ENCODE results near the gene PLEKHG5. TPM values are rescaled to one million over a fixed set of nuclear protein-coding genes. Genes with fewer than 3 reads are reported as not detected.
"Not testable (repeated sequence)": the region's sequence is repeated elsewhere in the genome, so short reads cannot be mapped to it uniquely, and the experiment has no call there.

The PLEKHG5 gene
- total and polyA plus RNA-seq, 9 donors = 7.6 to 14.5 (median 12.1) TPM

- DNase-seq; H3K36me3 ChIP-seq (ENCODE audit: control insufficient read depth, insufficient read depth, low read length); H3K4me3 ChIP-seq (ENCODE audit: low read length); H3K4me1 ChIP-seq (ENCODE audit: control insufficient read depth, insufficient read depth, low read length); H3K9me3 ChIP-seq (replicated peaks; ENCODE audit: control insufficient read depth, low read depth, low read length); H3K27ac ChIP-seq (ENCODE audit: low read length): not testable (repeated sequence)
- H3K27me3 ChIP-seq (ENCODE audit: control insufficient read depth, insufficient read depth, low read length) = peaks cover 34% of the 10 kb centered on the region
- 100% methylated on average over 1 of the region's 3 CpGs for WGBS (ENCODE audit: insufficient coverage)
Measured at GRCh38 chr1:6436277-6436676, 55.2 kb downstream of the PLEKHG5 start.

GRCh38 chr1:6435547-6435946 is 55.9 kb downstream of the PLEKHG5 start:
- no peaks in the 10 kb centered on the region for H3K9me3 ChIP-seq (replicated peaks; ENCODE audit: control insufficient read depth, low read depth, low read length)
- H3K4me3 ChIP-seq (ENCODE audit: low read length) = no peak overlapping the region
- H3K27me3 ChIP-seq (ENCODE audit: control insufficient read depth, insufficient read depth, low read length) = peaks cover 33% of the 10 kb centered on the region
- no peak overlapping the region for H3K27ac ChIP-seq (ENCODE audit: low read length)
- no peaks in the 10 kb centered on the region for H3K36me3 ChIP-seq (ENCODE audit: control insufficient read depth, insufficient read depth, low read length)
- no peak for DNase-seq
- 100% methylated on average over 1 of the region's 3 CpGs for WGBS (ENCODE audit: insufficient coverage)
- no peaks in the 10 kb centered on the region for H3K4me1 ChIP-seq (ENCODE audit: control insufficient read depth, insufficient read depth, low read length)

GRCh38 chr1:6435129-6435528 is 56.3 kb downstream of the PLEKHG5 start:
- WGBS (ENCODE audit: insufficient coverage) = 65% methylated on average over 5 of the region's 15 CpGs
- no peak overlapping the region for H3K4me3 ChIP-seq (ENCODE audit: low read length)

DNA sequence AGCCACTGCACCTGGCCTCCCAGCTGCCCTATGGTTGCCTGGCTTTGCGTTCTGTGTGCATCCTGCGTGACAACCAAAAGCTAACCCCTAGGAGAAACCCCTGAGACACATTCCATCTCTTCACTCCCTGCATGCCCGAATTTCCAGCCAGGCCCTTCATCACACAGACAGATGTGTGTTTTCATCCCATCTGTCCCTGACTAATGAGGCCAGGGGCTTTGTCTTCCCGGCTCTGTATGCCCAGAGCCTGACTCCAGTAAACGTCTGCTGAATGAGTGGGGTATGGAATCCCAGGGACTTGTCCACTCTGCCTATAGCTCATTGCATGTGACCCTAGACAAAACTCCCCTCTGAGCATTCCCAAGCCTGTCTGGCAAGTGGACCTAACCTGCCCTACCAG is 57.3 kb downstream of the PLEKHG5 start:
- DNase-seq = no peak
- no peaks in the 10 kb centered on the region for H3K9me3 ChIP-seq (replicated peaks; ENCODE audit: control insufficient read depth, low read depth, low read length)
- H3K4me3 ChIP-seq (ENCODE audit: low read length) = no peak overlapping the region
- H3K27ac ChIP-seq (ENCODE audit: low read length) = no peak overlapping the region
- H3K4me1 ChIP-seq (ENCODE audit: control insufficient read depth, insufficient read depth, low read length) = no peaks in the 10 kb centered on the region
- no peaks in the 10 kb centered on the region for H3K36me3 ChIP-seq (ENCODE audit: control insufficient read depth, insufficient read depth, low read length)
- H3K27me3 ChIP-seq (ENCODE audit: control insufficient read depth, insufficient read depth, low read length) = peaks cover 33% of the 10 kb centered on the region
- WGBS (ENCODE audit: insufficient coverage) = 58% methylated on average over 3 of the region's 5 CpGs

More at GRCh38 chr1:6435129-6435528, 56.3 kb downstream of the PLEKHG5 start:
- no peak overlapping the region for H3K27ac ChIP-seq (ENCODE audit: low read length)
- no peaks in the 10 kb centered on the region for H3K4me1 ChIP-seq (ENCODE audit: control insufficient read depth, insufficient read depth, low read length)
- H3K36me3 ChIP-seq (ENCODE audit: control insufficient read depth, insufficient read depth, low read length) = no peaks in the 10 kb centered on the region
- peaks cover 35% of the 10 kb centered on the region for H3K27me3 ChIP-seq (ENCODE audit: control insufficient read depth, insufficient read depth, low read length)
- DNase-seq = no peak
- no peaks in the 10 kb centered on the region for H3K9me3 ChIP-seq (replicated peaks; ENCODE audit: control insufficient read depth, low read depth, low read length)

DNA sequence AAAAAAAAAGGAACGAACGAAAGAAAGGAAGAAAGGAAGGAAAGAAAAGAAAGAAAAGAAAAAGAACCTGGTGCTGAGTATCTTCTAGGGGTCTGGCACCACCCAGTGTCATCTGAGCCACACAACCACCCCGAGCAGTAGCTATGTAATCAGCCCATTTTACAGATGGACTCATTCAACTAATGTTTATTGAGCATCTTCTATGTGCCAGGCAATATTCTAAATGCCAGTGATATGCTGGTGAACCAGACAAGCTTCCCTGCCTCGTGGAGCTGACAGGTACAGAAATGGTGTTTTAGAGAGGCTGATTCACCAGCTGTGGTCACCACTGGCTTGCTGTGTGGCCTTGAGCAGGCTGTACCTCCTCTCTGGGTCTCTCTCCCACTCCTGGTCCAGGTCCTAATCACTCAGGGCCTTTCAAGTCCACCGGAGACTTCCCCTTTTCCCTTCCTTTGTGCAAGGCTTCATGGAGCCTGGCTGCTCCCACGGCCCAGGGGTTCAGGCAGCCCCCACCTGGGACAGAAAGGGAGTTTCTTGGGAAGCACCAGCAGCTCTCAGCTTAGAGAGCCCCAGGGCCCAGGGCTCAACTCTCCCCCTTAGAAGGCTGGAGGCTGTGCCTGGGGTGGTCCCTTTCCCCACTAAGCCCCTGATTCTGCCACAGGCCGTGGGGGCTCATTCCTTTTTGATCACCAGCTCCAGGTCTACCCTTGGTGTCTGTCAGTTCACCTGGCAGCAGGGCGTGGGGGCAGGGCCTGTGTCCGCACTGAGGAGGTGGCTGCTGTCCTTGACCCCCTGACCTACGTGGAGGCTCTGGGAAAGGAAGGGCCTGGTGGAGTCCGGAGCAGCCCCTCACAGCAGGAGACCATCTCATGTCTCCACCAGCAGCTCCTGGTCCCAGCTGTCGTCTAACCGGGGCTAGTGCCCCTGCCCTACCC is 59.6 kb downstream of the PLEKHG5 start:
- not testable (repeated sequence) for H3K27ac ChIP-seq (ENCODE audit: low read length); H3K36me3 ChIP-seq (ENCODE audit: control insufficient read depth, insufficient read depth, low read length); H3K9me3 ChIP-seq (replicated peaks; ENCODE audit: control insufficient read depth, low read depth, low read length); H3K4me3 ChIP-seq (ENCODE audit: low read length); DNase-seq; H3K4me1 ChIP-seq (ENCODE audit: control insufficient read depth, insufficient read depth, low read length)
- WGBS (ENCODE audit: insufficient coverage) = 42% methylated on average over 8 of the region's 13 CpGs
- H3K27me3 ChIP-seq (ENCODE audit: control insufficient read depth, insufficient read depth, low read length) = peaks cover 32% of the 10 kb centered on the region

DNA sequence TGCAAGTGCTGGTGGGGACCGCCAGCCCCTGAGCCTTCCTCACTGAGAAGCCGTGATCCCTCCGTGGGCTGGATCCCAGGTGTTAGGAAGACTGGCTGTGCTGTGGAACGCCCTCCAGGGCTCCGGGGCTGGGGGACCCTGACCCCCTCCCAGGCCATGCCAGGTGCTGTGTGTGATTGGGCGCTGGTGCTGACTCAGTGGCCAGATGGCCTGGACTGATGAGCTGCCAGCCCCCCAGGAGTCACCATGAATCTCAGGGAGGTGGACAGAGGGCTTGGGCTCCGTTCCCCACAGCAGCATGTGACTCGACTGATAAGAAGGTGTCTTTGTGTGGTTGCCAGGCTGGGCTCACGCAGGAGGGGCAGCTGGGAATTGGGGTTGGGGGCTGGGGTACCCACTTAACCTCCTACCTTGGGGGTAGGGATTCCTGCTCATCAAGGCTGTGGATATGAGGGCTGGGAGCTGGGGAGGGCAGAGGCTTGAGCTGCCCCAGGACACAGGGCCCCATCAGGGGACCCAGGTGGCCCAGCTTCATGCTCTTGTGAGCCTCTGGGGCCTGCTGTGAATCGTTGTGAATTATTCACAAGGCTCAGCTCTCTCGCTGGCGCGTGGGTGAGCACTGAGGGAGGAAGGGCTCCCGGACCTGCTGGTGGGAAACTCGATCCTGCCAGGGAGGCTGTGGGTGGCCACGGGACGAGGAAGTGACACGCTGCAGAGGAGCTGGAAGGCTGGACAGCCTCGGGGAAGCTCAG is 61.6 kb downstream of the PLEKHG5 start:
- DNase-seq; H3K4me3 ChIP-seq (ENCODE audit: low read length): not testable (repeated sequence)
- 20% methylated on average over 13 of the region's 19 CpGs for WGBS (ENCODE audit: insufficient coverage)

DNA sequence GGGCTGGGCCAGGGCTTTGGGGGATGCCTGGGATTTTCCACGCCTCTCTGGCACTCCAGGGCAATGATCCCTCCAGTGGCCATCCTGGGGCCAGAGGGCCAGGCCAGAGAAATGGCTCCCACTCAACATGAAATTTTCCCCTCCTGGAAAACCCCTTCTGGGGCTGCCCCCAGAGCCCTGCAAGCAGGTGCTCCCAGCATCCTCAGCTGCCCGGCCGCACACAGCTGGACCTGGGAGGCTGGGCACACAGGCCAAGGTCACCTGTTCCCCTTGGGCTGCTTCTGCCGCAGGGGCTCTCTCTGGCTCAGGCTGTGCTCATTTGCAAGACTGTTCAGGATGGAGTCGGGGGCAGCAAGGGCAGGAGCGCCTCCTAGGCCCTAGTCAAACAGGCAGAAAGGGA is 63.0 kb downstream of the PLEKHG5 start:
- not testable (repeated sequence) for H3K27ac ChIP-seq (ENCODE audit: low read length); H3K4me3 ChIP-seq (ENCODE audit: low read length); H3K4me1 ChIP-seq (ENCODE audit: control insufficient read depth, insufficient read depth, low read length); DNase-seq; H3K36me3 ChIP-seq (ENCODE audit: control insufficient read depth, insufficient read depth, low read length); H3K9me3 ChIP-seq (replicated peaks; ENCODE audit: control insufficient read depth, low read depth, low read length)
- WGBS (ENCODE audit: insufficient coverage) = 79% methylated on average over 4 of the region's 6 CpGs
- peaks cover 60% of the 10 kb centered on the region for H3K27me3 ChIP-seq (ENCODE audit: control insufficient read depth, insufficient read depth, low read length)

More for the DNA sequence above, 61.6 kb downstream of the PLEKHG5 start:
- not testable (repeated sequence) for H3K27ac ChIP-seq (ENCODE audit: low read length); H3K36me3 ChIP-seq (ENCODE audit: control insufficient read depth, insufficient read depth, low read length); H3K9me3 ChIP-seq (replicated peaks; ENCODE audit: control insufficient read depth, low read depth, low read length); H3K4me1 ChIP-seq (ENCODE audit: control insufficient read depth, insufficient read depth, low read length)
- peaks cover 49% of the 10 kb centered on the region for H3K27me3 ChIP-seq (ENCODE audit: control insufficient read depth, insufficient read depth, low read length)

DNA sequence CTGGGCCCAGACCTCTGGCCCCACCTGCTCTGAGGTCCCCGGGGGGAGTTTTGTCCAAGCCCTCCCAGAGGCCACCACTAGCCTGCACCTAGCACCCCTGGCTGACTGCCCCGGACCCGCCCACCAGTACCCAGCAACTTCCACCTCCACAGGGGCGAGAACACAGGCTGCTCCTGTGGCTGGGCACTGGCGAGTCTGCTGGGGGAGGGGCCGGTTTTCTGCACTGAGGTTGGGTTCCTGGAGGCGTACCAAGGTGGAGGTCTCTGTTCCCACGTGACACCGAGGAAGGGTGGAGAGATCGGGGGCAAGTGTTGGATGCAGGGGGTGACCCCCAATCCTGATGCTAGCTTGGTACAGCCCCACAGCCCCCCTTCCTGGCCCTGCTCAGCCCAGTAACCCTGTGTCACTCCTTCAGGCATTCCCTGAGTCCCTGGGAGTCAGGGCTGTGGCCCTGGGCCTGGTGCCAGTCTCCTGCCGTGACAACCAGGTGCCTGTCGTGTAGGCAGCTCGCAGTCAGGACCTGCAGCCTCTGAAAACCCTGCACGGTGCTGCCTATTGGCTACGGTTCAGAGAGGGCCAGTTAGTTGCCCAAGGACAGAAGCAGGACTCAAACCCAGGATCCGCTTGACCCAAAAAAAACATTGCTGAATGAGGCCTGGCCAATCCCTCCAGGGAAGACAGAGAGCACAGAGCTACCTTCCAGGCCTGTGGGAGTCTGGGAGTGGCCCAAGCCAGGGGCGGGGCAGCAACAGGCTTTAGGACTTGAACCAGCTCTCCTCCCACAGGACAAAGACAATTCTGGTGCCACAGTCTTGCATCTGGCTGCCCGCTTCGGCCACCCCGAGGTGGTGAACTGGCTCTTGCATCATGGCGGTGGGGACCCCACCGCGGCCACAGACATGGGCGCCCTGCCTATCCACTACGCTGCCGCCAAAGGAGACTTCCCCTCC is 63.8 kb downstream of the PLEKHG5 start:
- Histone ChIP-seq H3K4me3 (ENCODE audit: low read length) (no peak overlapping the region), H3K9me3 (replicated peaks; ENCODE audit: control insufficient read depth, low read depth, low read length) (no peaks in the 10 kb centered on the region), H3K4me1 (ENCODE audit: control insufficient read depth, insufficient read depth, low read length) (peaks cover 10% of the 10 kb centered on the region), H3K27me3 (ENCODE audit: control insufficient read depth, insufficient read depth, low read length) (peaks cover 67% of the 10 kb centered on the region), H3K27ac (ENCODE audit: low read length) (no peak overlapping the region), H3K36me3 (ENCODE audit: control insufficient read depth, insufficient read depth, low read length) (no peaks in the 10 kb centered on the region)
- WGBS (ENCODE audit: insufficient coverage) = 78% methylated on average over 16 of the region's 26 CpGs
- no peak for DNase-seq

- Histone ChIP-seq H3K4me3 (ENCODE audit: low read length) (no peak overlapping the region), H3K9me3 (replicated peaks; ENCODE audit: control insufficient read depth, low read depth, low read length) (no peaks in the 10 kb centered on the region), H3K27me3 (ENCODE audit: control insufficient read depth, insufficient read depth, low read length) (peaks cover 73% of the 10 kb centered on the region), H3K36me3 (ENCODE audit: control insufficient read depth, insufficient read depth, low read length) (no peaks in the 10 kb centered on the region), H3K27ac (ENCODE audit: low read length) (no peak overlapping the region), H3K4me1 (ENCODE audit: control insufficient read depth, insufficient read depth, low read length) (peaks cover 10% of the 10 kb centered on the region)
- no peak for DNase-seq
- WGBS (ENCODE audit: insufficient coverage) = 73% methylated on average over 6 of the region's 10 CpGs
Measured at GRCh38 chr1:6426972-6427350, 64.5 kb downstream of the PLEKHG5 start.
